ENCODE data around the gene GTF2I.
A peak's percentile ranks its signal among the peaks of the same experiment; 100 is the strongest.
"Not testable (repeated sequence)": the region's sequence is repeated elsewhere in the genome, so short reads cannot be mapped to it uniquely, and the experiment has no call there.

The GTF2I gene

GRCh38 chr7:74781746-74782145 lies 124.2 kb downstream of the GTF2I start:
- DNase-seq = not testable (repeated sequence)

- not testable (repeated sequence) for DNase-seq
Measured at GRCh38 chr7:74783595-74783994, 126.1 kb downstream of the GTF2I start.

- peak; percentile 95 for DNase-seq
Measured at GRCh38 chr7:74788369-74789150, 131.0 kb downstream of the GTF2I start.

GRCh38 chr7:74789200-74789736 lies 131.8 kb downstream of the GTF2I start:
- not testable (repeated sequence) for DNase-seq

GRCh38 chr7:74797848-74798622 lies 140.5 kb downstream of the GTF2I start:
- not testable (repeated sequence) for DNase-seq

- DNase-seq = not testable (repeated sequence)
Measured at GRCh38 chr7:74798644-74799043, 141.1 kb downstream of the GTF2I start.

Data from CD4-positive, alpha-beta T cell treated with Interleukin-15 for 1 hour (primary cell).